ENCODE data around the gene SLC25A36.

GRCh38 chr3:140933109-140933508 lies 8.5 kb upstream of the SLC25A36 start:
- TF ChIP-seq CTCF (conservative IDR thresholded peaks at IDR 0.05; ENCODE audit: low read length), result no peak
- TF ChIP-seq EZH2phosphoT487 (IDR thresholded peaks at IDR 0.05; ENCODE audit: borderline replicate concordance), result no peak
